Measurements from ENCODE around the gene OST4.

The OST4 gene

GRCh38 chr2:27100036-27100435, 28.6 kb upstream of the OST4 start:
- Histone ChIP-seq H3K4me3 (ENCODE audit: low read length) (no peak overlapping the region), H3K27me3 (ENCODE audit: control insufficient read depth, low read length) (no peaks in the 10 kb centered on the region), H4K20me1 (ENCODE audit: control insufficient read depth, insufficient read depth, low read depth, low read length) (no peaks in the 10 kb centered on the region), H3F3A (ENCODE audit: control insufficient read depth, insufficient read depth) (no peaks in the 10 kb centered on the region), H3K4me1 (ENCODE audit: control insufficient read depth, low read length) (peaks cover 11% of the 10 kb centered on the region), H3K36me3 (ENCODE audit: control insufficient read depth, low read length) (no peaks in the 10 kb centered on the region), H3K27ac (ENCODE audit: low read depth, low read length) (no peak overlapping the region), H3K4me2 (ENCODE audit: low read length) (no peak overlapping the region), H3K9me3 (ENCODE audit: control insufficient read depth, insufficient read depth, low read length) (no peaks in the 10 kb centered on the region), H3K9me2 (replicated peaks; ENCODE audit: control insufficient read depth, low read length) (no peaks in the 10 kb centered on the region), H3K79me2 (ENCODE audit: control insufficient read depth, low read length) (no peaks in the 10 kb centered on the region)
- TF ChIP-seq CTCF (IDR thresholded peaks at IDR 0.05; ENCODE audit: low read depth, low read length, poor library complexity, severe bottlenecking) (no peak), EZH2phosphoT487 (IDR thresholded peaks at IDR 0.05; ENCODE audit: borderline replicate concordance, low read length) (no peak)

GRCh38 chr2:27099334-27099955, 28.0 kb upstream of the OST4 start:
- H3F3A ChIP-seq (ENCODE audit: control insufficient read depth, insufficient read depth): no peaks in the 10 kb centered on the region
- H3K4me1 ChIP-seq (ENCODE audit: control insufficient read depth, low read length): peaks cover 11% of the 10 kb centered on the region
- no peak overlapping the region for H3K4me3 ChIP-seq (ENCODE audit: low read length)
- no peak overlapping the region for H3K4me2 ChIP-seq (ENCODE audit: low read length)
- no peaks in the 10 kb centered on the region for H3K9me3 ChIP-seq (ENCODE audit: control insufficient read depth, insufficient read depth, low read length)
- no peaks in the 10 kb centered on the region for H3K79me2 ChIP-seq (ENCODE audit: control insufficient read depth, low read length)
- H3K27me3 ChIP-seq (ENCODE audit: control insufficient read depth, low read length): no peaks in the 10 kb centered on the region
- H4K20me1 ChIP-seq (ENCODE audit: control insufficient read depth, insufficient read depth, low read depth, low read length): no peaks in the 10 kb centered on the region
- no peak overlapping the region for H3K27ac ChIP-seq (ENCODE audit: low read depth, low read length)
- no peaks in the 10 kb centered on the region for H3K9me2 ChIP-seq (replicated peaks; ENCODE audit: control insufficient read depth, low read length)
- no peaks in the 10 kb centered on the region for H3K36me3 ChIP-seq (ENCODE audit: control insufficient read depth, low read length)
- TF ChIP-seq CTCF (IDR thresholded peaks at IDR 0.05; ENCODE audit: low read depth, low read length, poor library complexity, severe bottlenecking): no peak
- no peak for TF ChIP-seq EZH2phosphoT487 (IDR thresholded peaks at IDR 0.05; ENCODE audit: borderline replicate concordance, low read length)

GRCh38 chr2:27097341-27097740, 25.9 kb upstream of the OST4 start:
- H3K27ac ChIP-seq (ENCODE audit: low read depth, low read length): no peak overlapping the region
- peaks cover 11% of the 10 kb centered on the region for H3K4me1 ChIP-seq (ENCODE audit: control insufficient read depth, low read length)
- no peaks in the 10 kb centered on the region for H3K9me2 ChIP-seq (replicated peaks; ENCODE audit: control insufficient read depth, low read length)
- H3K27me3 ChIP-seq (ENCODE audit: control insufficient read depth, low read length): no peaks in the 10 kb centered on the region
- H3F3A ChIP-seq (ENCODE audit: control insufficient read depth, insufficient read depth): no peaks in the 10 kb centered on the region
- H3K4me3 ChIP-seq (ENCODE audit: low read length): no peak overlapping the region
- no peaks in the 10 kb centered on the region for H3K79me2 ChIP-seq (ENCODE audit: control insufficient read depth, low read length)
- H3K36me3 ChIP-seq (ENCODE audit: control insufficient read depth, low read length): no peaks in the 10 kb centered on the region
- H3K9me3 ChIP-seq (ENCODE audit: control insufficient read depth, insufficient read depth, low read length): no peaks in the 10 kb centered on the region
- H4K20me1 ChIP-seq (ENCODE audit: control insufficient read depth, insufficient read depth, low read depth, low read length): no peaks in the 10 kb centered on the region
- TF ChIP-seq CTCF (IDR thresholded peaks at IDR 0.05; ENCODE audit: low read depth, low read length, poor library complexity, severe bottlenecking): no peak
- TF ChIP-seq EZH2phosphoT487 (IDR thresholded peaks at IDR 0.05; ENCODE audit: borderline replicate concordance, low read length): no peak
- H3K4me2 ChIP-seq (ENCODE audit: low read length): no peak overlapping the region

Measured in DOHH2 (cell line).